ENCODE measurements around the gene RMDN2. TPM values are rescaled to one million over a fixed set of nuclear protein-coding genes. Genes with fewer than 3 reads are reported as not detected.
A peak's percentile ranks its signal among the peaks of the same experiment; 100 is the strongest.

The RMDN2 gene
- total and polyA plus RNA-seq, 2 experiments from 2014 or later = 3.4 to 3.6 TPM

GRCh38 chr2:38026846-38027245 lies 101.8 kb downstream of the RMDN2 start (continued):
- TF ChIP-seq ZNF114 (CRISPR knock-in tag; IDR thresholded peaks at IDR 0.05) = no peak
- no peak for TF ChIP-seq CTCF (conservative IDR thresholded peaks at IDR 0.05; ENCODE audit: low read depth in 2 of 2)

- no peak for ATAC-seq
- Mint-ChIP-seq H3K27me3 (ENCODE audit: insufficient read depth, low read depth, poor library complexity) (no peaks in the 10 kb centered on the region), H3K27ac (no peak overlapping the region)
- TF ChIP-seq CREB1 (CRISPR knock-in tag; IDR thresholded peaks at IDR 0.05; ENCODE audit: low read depth) = no peak
- no peak for TF ChIP-seq CTCF (conservative IDR thresholded peaks at IDR 0.05; ENCODE audit: low read depth in 2 of 2)
- TF ChIP-seq STAT1 (IDR thresholded peaks at IDR 0.05; ENCODE audit: unreplicated experiment) = no peak
- no peak for TF ChIP-seq JUNB (IDR thresholded peaks at IDR 0.05; ENCODE audit: unreplicated experiment)
- TF ChIP-seq EZH2 (IDR thresholded peaks at IDR 0.05; ENCODE audit: low read depth, unreplicated experiment) = no peak
- TF ChIP-seq, protein P1, sequence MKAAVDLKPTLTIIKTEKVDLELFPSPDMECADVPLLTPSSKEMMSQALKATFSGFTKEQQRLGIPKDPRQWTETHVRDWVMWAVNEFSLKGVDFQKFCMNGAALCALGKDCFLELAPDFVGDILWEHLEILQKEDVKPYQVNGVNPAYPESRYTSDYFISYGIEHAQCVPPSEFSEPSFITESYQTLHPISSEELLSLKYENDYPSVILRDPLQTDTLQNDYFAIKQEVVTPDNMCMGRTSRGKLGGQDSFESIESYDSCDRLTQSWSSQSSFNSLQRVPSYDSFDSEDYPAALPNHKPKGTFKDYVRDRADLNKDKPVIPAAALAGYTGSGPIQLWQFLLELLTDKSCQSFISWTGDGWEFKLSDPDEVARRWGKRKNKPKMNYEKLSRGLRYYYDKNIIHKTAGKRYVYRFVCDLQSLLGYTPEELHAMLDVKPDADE (IDR thresholded peaks at IDR 0.05) = no peak
- TF ChIP-seq NANOG (IDR thresholded peaks at IDR 0.05; ENCODE audit: borderline replicate concordance) = no peak
- TF ChIP-seq, protein P2, sequence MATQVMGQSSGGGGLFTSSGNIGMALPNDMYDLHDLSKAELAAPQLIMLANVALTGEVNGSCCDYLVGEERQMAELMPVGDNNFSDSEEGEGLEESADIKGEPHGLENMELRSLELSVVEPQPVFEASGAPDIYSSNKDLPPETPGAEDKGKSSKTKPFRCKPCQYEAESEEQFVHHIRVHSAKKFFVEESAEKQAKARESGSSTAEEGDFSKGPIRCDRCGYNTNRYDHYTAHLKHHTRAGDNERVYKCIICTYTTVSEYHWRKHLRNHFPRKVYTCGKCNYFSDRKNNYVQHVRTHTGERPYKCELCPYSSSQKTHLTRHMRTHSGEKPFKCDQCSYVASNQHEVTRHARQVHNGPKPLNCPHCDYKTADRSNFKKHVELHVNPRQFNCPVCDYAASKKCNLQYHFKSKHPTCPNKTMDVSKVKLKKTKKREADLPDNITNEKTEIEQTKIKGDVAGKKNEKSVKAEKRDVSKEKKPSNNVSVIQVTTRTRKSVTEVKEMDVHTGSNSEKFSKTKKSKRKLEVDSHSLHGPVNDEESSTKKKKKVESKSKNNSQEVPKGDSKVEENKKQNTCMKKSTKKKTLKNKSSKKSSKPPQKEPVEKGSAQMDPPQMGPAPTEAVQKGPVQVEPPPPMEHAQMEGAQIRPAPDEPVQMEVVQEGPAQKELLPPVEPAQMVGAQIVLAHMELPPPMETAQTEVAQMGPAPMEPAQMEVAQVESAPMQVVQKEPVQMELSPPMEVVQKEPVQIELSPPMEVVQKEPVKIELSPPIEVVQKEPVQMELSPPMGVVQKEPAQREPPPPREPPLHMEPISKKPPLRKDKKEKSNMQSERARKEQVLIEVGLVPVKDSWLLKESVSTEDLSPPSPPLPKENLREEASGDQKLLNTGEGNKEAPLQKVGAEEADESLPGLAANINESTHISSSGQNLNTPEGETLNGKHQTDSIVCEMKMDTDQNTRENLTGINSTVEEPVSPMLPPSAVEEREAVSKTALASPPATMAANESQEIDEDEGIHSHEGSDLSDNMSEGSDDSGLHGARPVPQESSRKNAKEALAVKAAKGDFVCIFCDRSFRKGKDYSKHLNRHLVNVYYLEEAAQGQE (IDR thresholded peaks at IDR 0.05; ENCODE audit: unreplicated experiment) = no peak
- no peak for TF ChIP-seq ZNF114 (CRISPR knock-in tag; IDR thresholded peaks at IDR 0.05)
- no peak for TF ChIP-seq ZNF331 (CRISPR knock-in tag; IDR thresholded peaks at IDR 0.05; ENCODE audit: low read depth)
- no peak for TF ChIP-seq POLR2AphosphoS5 (IDR thresholded peaks at IDR 0.05; ENCODE audit: low read depth)
- TF ChIP-seq EZH2phosphoT487 (IDR thresholded peaks at IDR 0.05; ENCODE audit: unreplicated experiment) = no peak
Measured at GRCh38 chr2:38028829-38029228, 103.7 kb downstream of the RMDN2 start.

More at GRCh38 chr2:38028829-38029228, 103.7 kb downstream of the RMDN2 start:
- H3K4me1 ChIP-seq (ENCODE audit: insufficient read depth) = no peaks in the 10 kb centered on the region
- no peak overlapping the region for H3K27ac ChIP-seq (ENCODE audit: low read depth)
- DNase-seq (ENCODE audit: low spot score) = no peak
- no peaks in the 10 kb centered on the region for H4K20me1 ChIP-seq (replicated peaks; ENCODE audit: insufficient read depth)
- H3K9me2 ChIP-seq (ENCODE audit: insufficient read depth) = no peaks in the 10 kb centered on the region
- no peaks in the 10 kb centered on the region for H3K36me3 Mint-ChIP-seq (ENCODE audit: low read depth)
- H3K27me3 ChIP-seq (ENCODE audit: insufficient read depth) = no peaks in the 10 kb centered on the region
- H3K79me2 ChIP-seq (replicated peaks; ENCODE audit: insufficient read depth) = no peaks in the 10 kb centered on the region
- H3F3A ChIP-seq (replicated peaks; ENCODE audit: low read depth) = no peaks in the 10 kb centered on the region
- H3K4me3 ChIP-seq = no peak overlapping the region
- no peak overlapping the region for H3K4me2 ChIP-seq
- H3K36me3 ChIP-seq (ENCODE audit: insufficient read depth) = no peaks in the 10 kb centered on the region
- H3K4me3 Mint-ChIP-seq = no peak overlapping the region
- peaks cover 2% of the 10 kb centered on the region; the same call in 1 of the 3 replicates for H3K4me1 Mint-ChIP-seq
- no peaks in the 10 kb centered on the region for H3K9me3 Mint-ChIP-seq
- H2AFZ ChIP-seq = peak overlapping the region; percentile 80; the same call in 1 of the 2 replicates

Measured in GM23338 (cell line).